LNCaP clone FGC (cell line): ENCODE measurements around the gene RSL24D1.

Experiments used
- DNase-seq: peaks from one replicate; pipeline ENCODE4 v3.0.0-alpha.2; 2011; ENCODE audit warnings: low read depth
- H3K4me3 ChIP-seq: 2 replicates; pipeline ENCODE4 v1.5.1; 2011; ENCODE audit warnings: mild to moderate bottlenecking, low read depth, low read length, control low read depth
- TF ChIP-seq, protein P1 (sequence below): IDR thresholded peaks from 2 replicates; pipeline ENCODE4 v1.5.1; 2012; ENCODE audit warnings: mild to moderate bottlenecking; ENCODE audit not compliant: control insufficient read depth, insufficient read depth; ENCODE audit errors: extremely low read depth

The RSL24D1 gene

DNA sequence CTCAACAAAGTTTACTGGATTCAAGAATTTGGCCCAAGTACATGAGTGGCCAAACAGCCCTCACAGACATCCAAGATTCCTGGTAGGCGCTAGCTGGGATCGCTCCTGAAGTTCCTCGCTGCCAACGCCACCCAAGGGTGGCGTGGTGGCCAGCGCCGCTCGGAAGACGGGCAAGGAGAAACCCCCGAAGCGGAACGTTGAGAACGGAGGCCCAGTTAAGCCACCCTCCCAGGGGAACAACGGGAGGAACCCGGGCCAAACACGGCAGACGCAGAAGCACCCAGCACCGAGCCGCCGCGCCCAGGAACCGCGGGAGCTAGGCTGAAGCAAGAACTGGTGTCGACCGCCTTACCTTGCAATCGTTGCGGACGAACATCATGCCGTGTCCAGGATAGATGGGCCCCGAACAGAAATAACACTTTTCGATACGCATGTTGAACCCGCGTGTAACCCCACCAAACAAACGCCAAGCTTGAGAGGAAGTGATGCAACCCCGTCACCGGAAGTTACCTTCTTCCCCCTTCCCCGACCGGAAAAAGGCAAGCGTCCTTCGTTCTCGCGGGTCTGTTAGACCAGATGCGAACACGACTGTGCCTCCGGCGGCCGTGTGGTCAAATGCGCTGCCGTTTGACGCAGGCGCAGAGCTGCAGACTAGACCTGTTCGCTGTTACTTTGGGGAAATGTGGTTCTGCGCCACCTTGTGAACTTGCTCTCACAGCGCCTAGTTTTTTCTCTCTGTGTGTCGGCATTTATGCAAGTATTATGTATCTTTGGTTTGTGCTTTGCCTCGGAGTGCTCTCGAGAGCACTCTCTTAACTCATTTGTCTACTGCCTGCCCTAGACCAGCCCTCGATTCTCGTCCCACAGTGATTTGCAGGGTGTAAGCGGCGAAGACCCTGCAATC lies at the start of gene RSL24D1:
TSS of gene RSL24D1 (minus strand) at position 484 of the 904 bp plus-strand sequence. CDS start at position 433, 51 bp downstream.
- TF ChIP-seq, protein P1, sequence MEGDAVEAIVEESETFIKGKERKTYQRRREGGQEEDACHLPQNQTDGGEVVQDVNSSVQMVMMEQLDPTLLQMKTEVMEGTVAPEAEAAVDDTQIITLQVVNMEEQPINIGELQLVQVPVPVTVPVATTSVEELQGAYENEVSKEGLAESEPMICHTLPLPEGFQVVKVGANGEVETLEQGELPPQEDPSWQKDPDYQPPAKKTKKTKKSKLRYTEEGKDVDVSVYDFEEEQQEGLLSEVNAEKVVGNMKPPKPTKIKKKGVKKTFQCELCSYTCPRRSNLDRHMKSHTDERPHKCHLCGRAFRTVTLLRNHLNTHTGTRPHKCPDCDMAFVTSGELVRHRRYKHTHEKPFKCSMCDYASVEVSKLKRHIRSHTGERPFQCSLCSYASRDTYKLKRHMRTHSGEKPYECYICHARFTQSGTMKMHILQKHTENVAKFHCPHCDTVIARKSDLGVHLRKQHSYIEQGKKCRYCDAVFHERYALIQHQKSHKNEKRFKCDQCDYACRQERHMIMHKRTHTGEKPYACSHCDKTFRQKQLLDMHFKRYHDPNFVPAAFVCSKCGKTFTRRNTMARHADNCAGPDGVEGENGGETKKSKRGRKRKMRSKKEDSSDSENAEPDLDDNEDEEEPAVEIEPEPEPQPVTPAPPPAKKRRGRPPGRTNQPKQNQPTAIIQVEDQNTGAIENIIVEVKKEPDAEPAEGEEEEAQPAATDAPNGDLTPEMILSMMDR = peak; percentile 60

DNA sequence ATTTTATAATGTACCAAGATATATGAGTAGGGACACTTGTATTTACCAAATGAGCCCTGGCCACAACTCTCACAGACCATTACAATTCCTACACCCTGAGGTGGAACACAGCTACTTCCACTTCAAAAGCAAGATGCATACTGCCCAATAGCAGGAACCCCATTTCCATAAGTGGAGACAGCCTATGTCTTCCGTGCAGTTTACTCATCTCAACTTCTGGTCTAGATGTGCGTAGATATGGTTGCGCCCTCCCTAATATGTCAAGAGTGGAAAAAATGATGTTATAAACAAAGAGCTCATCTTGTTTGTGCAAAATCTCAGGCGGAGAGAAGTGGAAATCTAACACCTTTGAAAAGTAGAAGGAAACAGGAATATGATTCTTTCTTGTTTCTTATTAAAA lies 48.3 kb upstream of the RSL24D1 start:
- H3K4me3 ChIP-seq = no peak overlapping the region
- no peak for DNase-seq
- TF ChIP-seq, protein P1 = no peak

More for the DNA sequence above, at the start of gene RSL24D1:
- peak; percentile 98 for DNase-seq
- peak within 1 kb of the TSS; percentile 93 for H3K4me3 ChIP-seq

DNA sequence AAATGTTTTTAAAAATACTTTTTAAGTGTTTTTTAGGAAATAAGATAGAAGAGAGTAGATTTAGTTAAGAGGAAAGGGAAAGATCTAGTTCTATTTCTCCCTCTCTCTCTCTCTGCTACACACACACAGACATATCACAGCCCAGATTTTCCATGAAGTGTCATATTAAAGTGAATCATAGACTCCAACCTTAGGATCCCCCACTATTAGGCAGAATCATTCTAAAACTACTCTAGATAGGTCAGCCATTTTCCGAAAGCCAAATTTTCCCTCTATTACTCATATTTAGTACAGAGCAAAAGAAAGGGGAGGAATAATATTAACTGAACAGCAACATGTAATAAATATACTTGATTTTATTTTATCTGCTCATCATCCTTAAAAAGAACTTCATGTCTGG lies 45.1 kb upstream of the RSL24D1 start:
- TF ChIP-seq, protein P1 = no peak
- DNase-seq = no peak

DNA sequence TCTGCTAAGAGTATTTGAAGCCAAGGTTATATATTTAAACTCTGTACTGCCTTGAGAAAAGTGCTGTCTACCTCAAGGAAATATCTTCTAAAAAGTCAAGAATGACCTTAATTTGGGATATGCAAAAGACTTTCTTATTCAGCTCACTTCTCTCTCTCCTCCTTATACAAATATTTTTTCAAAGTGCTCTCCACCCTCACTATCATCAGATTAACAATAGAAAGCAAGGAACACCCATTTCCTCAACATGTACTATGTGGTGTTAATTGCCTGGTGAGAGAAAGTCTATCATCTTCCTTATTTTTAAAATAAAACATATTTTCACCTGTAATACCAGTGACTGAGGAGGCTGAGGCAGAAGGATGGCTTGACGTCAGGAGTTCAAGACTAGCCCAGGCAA lies 44.4 kb upstream of the RSL24D1 start:
- TF ChIP-seq, protein P1 = no peak
- no peak for DNase-seq
- no peak overlapping the region for H3K4me3 ChIP-seq

More for the DNA sequence above, 45.1 kb upstream of the RSL24D1 start:
- no peak overlapping the region for H3K4me3 ChIP-seq

DNA sequence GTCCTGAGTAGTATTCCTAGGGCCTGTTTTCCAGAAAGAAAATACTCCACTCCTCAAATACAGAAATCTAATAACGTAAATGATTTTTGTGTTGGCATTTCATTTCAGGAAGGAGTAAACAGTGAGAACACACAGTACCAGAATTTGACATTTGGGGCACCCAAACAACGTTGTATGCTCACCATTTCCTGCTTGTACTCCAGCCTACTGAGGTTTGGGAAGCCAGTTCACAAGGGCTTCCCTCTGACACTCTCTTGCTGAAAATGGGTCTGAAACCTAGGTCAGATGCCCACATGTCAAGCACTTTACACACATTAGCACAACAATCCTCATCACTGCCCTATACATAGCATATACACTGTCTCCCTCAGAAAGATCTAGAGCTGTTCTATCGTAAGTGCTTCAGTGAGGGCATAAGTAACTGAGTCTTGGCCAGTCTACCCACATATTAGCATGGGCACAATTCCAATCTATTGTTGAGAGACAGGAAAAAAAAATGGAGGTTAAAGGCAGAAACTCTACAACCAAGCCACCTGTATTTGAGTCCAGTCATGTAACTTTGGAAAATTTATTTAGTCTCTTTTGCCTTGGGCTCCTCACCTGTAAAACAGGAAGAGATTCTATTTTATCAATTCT lies 43.5 kb upstream of the RSL24D1 start:
- no peak overlapping the region for H3K4me3 ChIP-seq
- TF ChIP-seq, protein P1 = no peak
- DNase-seq = no peak

DNA sequence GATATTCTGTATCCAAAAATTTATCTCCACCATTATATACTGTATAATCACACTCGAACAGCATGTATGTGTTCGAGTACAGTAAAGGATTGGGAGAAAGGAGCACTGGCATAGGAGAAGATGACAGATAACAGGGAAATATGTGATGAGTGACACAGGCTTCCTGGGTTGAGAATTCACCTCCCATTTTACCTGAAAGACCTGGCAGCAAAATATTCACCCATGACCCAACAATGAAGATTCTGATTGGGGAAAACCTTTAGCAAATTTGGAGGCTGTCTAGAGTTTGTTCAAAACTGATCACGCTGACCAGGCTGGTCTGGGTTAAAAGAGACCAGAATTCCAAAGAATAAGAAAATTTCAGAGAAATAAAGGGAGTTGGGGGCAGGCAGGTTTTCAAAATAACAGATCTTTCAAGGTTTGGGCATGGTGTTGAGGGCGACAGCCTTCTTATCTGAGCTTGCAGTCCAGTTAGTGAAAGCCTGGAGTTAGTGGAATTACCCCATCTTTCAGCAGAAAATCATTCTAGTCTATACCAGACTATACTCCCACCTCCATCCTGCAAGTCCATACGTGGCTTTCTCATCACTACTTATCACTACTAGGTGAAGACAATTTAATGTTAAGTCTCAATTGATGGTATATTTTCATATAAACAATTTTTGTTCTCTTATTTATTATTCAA lies 42.8 kb upstream of the RSL24D1 start:
- DNase-seq = no peak
- H3K4me3 ChIP-seq = no peak overlapping the region
- TF ChIP-seq, protein P1 = no peak
